HEK293T (cell line): ENCODE data around the gene ZNF778.

Experiments
- ARNT ChIP-seq: fragments of 450-650 bp; IDR thresholded peaks from 2 replicates; pipeline ENCODE4 v1.6.1; 2017; ENCODE audit warnings: mild to moderate bottlenecking
- BHLHE40 ChIP-seq: fragments of 450-650 bp; IDR thresholded peaks from 2 replicates; pipeline ENCODE4 v1.6.1; 2016; ENCODE audit warnings: mild to moderate bottlenecking, moderate library complexity, borderline replicate concordance
- CTBP1 ChIP-seq: fragments of 450-650 bp; IDR thresholded peaks from 2 replicates; pipeline ENCODE4 v1.6.1; 2016; ENCODE audit warnings: borderline replicate concordance
- ELF4 ChIP-seq: fragments of 450-650 bp; IDR thresholded peaks from 2 replicates; pipeline ENCODE4 v1.6.1; 2017; ENCODE audit warnings: antibody characterized with exemption
- FOXK2 ChIP-seq: fragments of 450-650 bp; IDR thresholded peaks from 2 replicates; pipeline ENCODE4 v1.6.1; 2016; ENCODE audit warnings: mild to moderate bottlenecking
- FOXM1 ChIP-seq: fragments of 450-650 bp; IDR thresholded peaks from 2 replicates; pipeline ENCODE4 v1.6.1; 2017; ENCODE audit warnings: mild to moderate bottlenecking, borderline replicate concordance
- HDGF ChIP-seq: fragments of 450-650 bp; IDR thresholded peaks from 2 replicates; pipeline ENCODE4 v1.6.1; 2017; ENCODE audit warnings: antibody characterized with exemption, borderline replicate concordance
- LEF1 ChIP-seq: fragments of 450-650 bp; IDR thresholded peaks from 2 replicates; pipeline ENCODE4 v1.6.1; 2017; ENCODE audit warnings: mild to moderate bottlenecking, borderline replicate concordance
- NFRKB ChIP-seq: fragments of 450-650 bp; IDR thresholded peaks from 2 replicates; pipeline ENCODE4 v1.6.1; 2016; ENCODE audit warnings: mild to moderate bottlenecking, moderate library complexity
- SP1 ChIP-seq: fragments of 450-650 bp; IDR thresholded peaks from 2 replicates; pipeline ENCODE4 v1.6.1; 2017
- ZNF384 ChIP-seq: fragments of 450-650 bp; IDR thresholded peaks from 2 replicates; pipeline ENCODE4 v1.6.1; 2016

GRCh38 chr16:89266521-89267134, 49.1 kb downstream of the ZNF778 start:
- no peak for TF ChIP-seq HDGF
- TF ChIP-seq CTBP1 = no peak
- TF ChIP-seq ARNT = no peak
- no peak for TF ChIP-seq BHLHE40
- TF ChIP-seq LEF1 = no peak
- TF ChIP-seq ELF4 = no peak
- TF ChIP-seq FOXM1 = no peak
- TF ChIP-seq NFRKB = no peak
- no peak for TF ChIP-seq SP1
- TF ChIP-seq ZNF384 = no peak
- no peak for TF ChIP-seq FOXK2
